ENCODE measurements around the gene LINC01488. TPM values are rescaled to one million over a fixed set of nuclear protein-coding genes. Genes with fewer than 3 reads are reported as not detected.

LINC01488 gene
- total and polyA plus RNA-seq, 2 of the 13 experiments (the other 11 are each of a cell fraction or from before 2014, with no cell fraction given) = 0.26 to 0.58 TPM

GRCh38 chr11:69439127-69439526, 42.3 kb upstream of the LINC01488 start:
- ChIA-PET CTCF (ENCODE audit: low intra/inter-chr PET ratio, low total read pairs) (no interaction called here), POLR2A (no interaction called here)
- H3K27me3 ChIP-seq (ENCODE audit: control insufficient read depth in 1 of 2, insufficient read depth in 2 of 2, low read length in 2 of 2) = no peaks in the 10 kb centered on the region
- H4K20me1 ChIP-seq (ENCODE audit: insufficient read depth, low read length) = no peaks in the 10 kb centered on the region
- FAIRE-seq (no peak), DNase-seq (ENCODE audit: low spot score) (no peak), ATAC-seq (no peak)
- H2AFZ ChIP-seq (ENCODE audit: low read length) = no peak overlapping the region
- H3K36me3 ChIP-seq (replicated peaks in 1 of 2; ENCODE audit: control insufficient read depth in 1 of 2, insufficient read depth in 2 of 2, low read length in 2 of 2) = no peaks in the 10 kb centered on the region
- BruUV-seq (replicated peaks) = no TSS peak
- H3K4me1 ChIP-seq (ENCODE audit: insufficient read depth, low read length) = peaks cover 84% of the 10 kb centered on the region
- H3K4me2 ChIP-seq (ENCODE audit: low read depth, low read length) = no peak overlapping the region
- H3K27ac ChIP-seq (ENCODE audit: extremely low read length, insufficient read depth, low read length) = no peak overlapping the region
- intact Hi-C loops (cut with micrococcal nuclease; ENCODE audit: unreplicated experiment) (no loop called here), in situ Hi-C loops (cut with HindIII; ENCODE audit: extremely low pct_ligation_motif_present, low pct_unique_long_range_greater_than_20kb) (loop anchor here (25.0 kb wide), 1 partner anchor 198 kb away; the partner anchor contains the start of gene CCND1)
- H3K4me3 ChIP-seq (replicated peaks in 1 of 3; ENCODE audit: insufficient read depth in 1 of 3, low read depth in 2 of 3, low read length in 3 of 3) = no peak overlapping the region
- 72% methylated on average over 2 of the region's 2 CpGs for WGBS (ENCODE audit: low lambda C conversion rate)
- no peak overlapping the region for H3K9ac ChIP-seq (ENCODE audit: insufficient read depth, low read depth, low read length)
- no peaks in the 10 kb centered on the region for H3K9me3 ChIP-seq (ENCODE audit: low read length)
- H3K79me2 ChIP-seq (ENCODE audit: insufficient read depth, low read length) = no peaks in the 10 kb centered on the region
- TF ChIP-seq, protein P1, sequence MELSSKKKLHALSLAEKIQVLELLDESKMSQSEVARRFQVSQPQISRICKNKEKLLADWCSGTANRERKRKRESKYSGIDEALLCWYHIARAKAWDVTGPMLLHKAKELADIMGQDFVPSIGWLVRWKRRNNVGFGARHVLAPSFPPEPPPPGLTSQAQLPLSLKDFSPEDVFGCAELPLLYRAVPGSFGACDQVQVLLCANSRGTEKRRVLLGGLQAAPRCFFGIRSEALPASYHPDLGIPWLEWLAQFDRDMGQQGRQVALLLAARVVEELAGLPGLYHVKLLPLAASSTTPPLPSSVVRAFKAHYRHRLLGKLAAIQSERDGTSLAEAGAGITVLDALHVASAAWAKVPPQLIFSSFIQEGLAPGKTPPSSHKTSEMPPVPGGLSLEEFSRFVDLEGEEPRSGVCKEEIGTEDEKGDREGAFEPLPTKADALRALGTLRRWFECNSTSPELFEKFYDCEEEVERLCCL (CRISPR knock-in tag; IDR thresholded peaks at IDR 0.05; ENCODE audit: borderline replicate concordance) = no peak
- TF ChIP-seq ELF1 (CRISPR knock-in tag; IDR thresholded peaks at IDR 0.05) = no peak
- no peak for TF ChIP-seq ELF4 (CRISPR knock-in tag; IDR thresholded peaks at IDR 0.05; ENCODE audit: borderline replicate concordance)
- TF ChIP-seq ZNF510 (CRISPR knock-in tag; IDR thresholded peaks at IDR 0.05; ENCODE audit: low read depth) = no peak
- no peak for TF ChIP-seq ZNF670 (CRISPR knock-in tag; IDR thresholded peaks at IDR 0.05; ENCODE audit: borderline replicate concordance)
- no peak for TF ChIP-seq THAP9 (CRISPR knock-in tag; IDR thresholded peaks at IDR 0.05; ENCODE audit: borderline replicate concordance)
- TF ChIP-seq ZNF33B (CRISPR knock-in tag; IDR thresholded peaks at IDR 0.05) = no peak
- no peak for TF ChIP-seq ZBTB21 (CRISPR knock-in tag; IDR thresholded peaks at IDR 0.05)
- TF ChIP-seq ZNF644 (CRISPR knock-in tag; IDR thresholded peaks at IDR 0.05; ENCODE audit: low read depth) = no peak
- no peak for TF ChIP-seq CREM (IDR thresholded peaks at IDR 0.05)
- no peak for TF ChIP-seq CREM (CRISPR knock-in tag; IDR thresholded peaks at IDR 0.05)
